ENCODE data around the gene CCDC92. TPM values are rescaled to one million over a fixed set of nuclear protein-coding genes. Genes with fewer than 3 reads are reported as not detected.

CCDC92 gene
- total and polyA plus RNA-seq, 10 of the 15 experiments (the other 5 are each of a cell fraction or from before 2014, with no cell fraction given), result 0.53 to 11.8 (median 4.2) TPM

DNA sequence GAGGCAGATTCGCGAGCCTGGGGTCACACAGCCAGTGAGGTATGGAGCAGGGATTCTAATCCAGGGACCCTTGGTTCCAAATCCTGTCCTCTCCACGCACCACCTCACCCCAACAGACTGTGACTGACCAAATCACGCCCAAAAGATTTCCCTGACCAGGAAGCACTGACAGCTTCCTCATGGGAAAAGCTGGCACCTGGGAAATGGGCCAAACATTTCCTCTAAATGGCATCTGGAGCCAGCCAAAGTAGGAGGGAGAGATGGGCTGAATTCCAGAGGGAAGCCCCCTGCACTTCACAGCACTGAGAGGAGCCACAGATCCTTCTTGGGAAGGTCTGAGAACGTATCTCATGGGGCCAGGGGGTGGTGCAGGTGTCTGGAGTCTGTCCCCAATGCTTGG lies 28.8 kb downstream of the CCDC92 start:
- ChIA-PET POLR2A (no interaction called here), SMC1A (ENCODE audit: uncharacterized antibody, unreplicated experiment) (interaction anchor here (2.4 kb wide), 1 partner anchor 17 kb away, joined by 6 read pairs; no protein-coding TSS in a partner anchor), RAD21 (ENCODE audit: unreplicated experiment) (no interaction called here), CTCF (no interaction called here)
- H3K4me3 ChIP-seq, result no peak overlapping the region
- FAIRE-seq (no peak), ATAC-seq (no peak), DNase-seq (ENCODE audit: low read depth, low spot score) (no peak)
- WGBS (ENCODE audit: insufficient coverage, insufficient replicate concordance, low lambda C conversion rate, missing lambda C conversion rate), result 46% methylated on average over 5 of the region's 5 CpGs
- intact Hi-C loops (cut with micrococcal nuclease; ENCODE audit: unreplicated experiment) (no loop called here), in situ Hi-C loops (cut with MboI) (no loop called here)
- no peaks in the 10 kb centered on the region for H4K20me1 ChIP-seq (ENCODE audit: control insufficient read depth, insufficient read depth)
- no peak overlapping the region for H3K27ac ChIP-seq (ENCODE audit: control insufficient read depth, insufficient read depth)
- H3K4me1 ChIP-seq (ENCODE audit: control insufficient read depth, insufficient read depth, low read length), result no peaks in the 10 kb centered on the region
- H3K27me3 ChIP-seq (replicated peaks in 1 of 2; ENCODE audit: control insufficient read depth in 2 of 2, insufficient read depth in 2 of 2, low read length in 1 of 2), result no peaks in the 10 kb centered on the region
- no peaks in the 10 kb centered on the region; the same call in 1 of the 3 replicates for H3K9me3 ChIP-seq (replicated peaks; ENCODE audit: control insufficient read depth, insufficient read depth, low read length)
- no peak overlapping the region for H3K9ac ChIP-seq (ENCODE audit: control insufficient read depth, insufficient read depth, low read length)
- TF ChIP-seq KLF5 (IDR thresholded peaks at IDR 0.05; ENCODE audit: partially characterized antibody) (no peak), NFXL1 (IDR thresholded peaks at IDR 0.05; ENCODE audit: borderline replicate concordance) (no peak), NBN (IDR thresholded peaks at IDR 0.05) (no peak), ATF7 (IDR thresholded peaks at IDR 0.05; ENCODE audit: low read depth) (no peak), MXI1 (IDR thresholded peaks at IDR 0.05; ENCODE audit: low read depth, low read length) (no peak), FOS (IDR thresholded peaks at IDR 0.05; ENCODE audit: borderline replicate concordance, extremely low read depth, insufficient read length) (no peak), SIN3A (IDR thresholded peaks at IDR 0.05; ENCODE audit: low read depth, low read length) (no peak)
- TF ChIP-seq, protein P1, sequence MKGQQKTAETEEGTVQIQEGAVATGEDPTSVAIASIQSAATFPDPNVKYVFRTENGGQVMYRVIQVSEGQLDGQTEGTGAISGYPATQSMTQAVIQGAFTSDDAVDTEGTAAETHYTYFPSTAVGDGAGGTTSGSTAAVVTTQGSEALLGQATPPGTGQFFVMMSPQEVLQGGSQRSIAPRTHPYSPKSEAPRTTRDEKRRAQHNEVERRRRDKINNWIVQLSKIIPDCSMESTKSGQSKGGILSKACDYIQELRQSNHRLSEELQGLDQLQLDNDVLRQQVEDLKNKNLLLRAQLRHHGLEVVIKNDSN (IDR thresholded peaks at IDR 0.05; ENCODE audit: borderline replicate concordance, extremely low read length, insufficient read depth, low read depth, low read length), result no peak
- TF ChIP-seq, protein P2, sequence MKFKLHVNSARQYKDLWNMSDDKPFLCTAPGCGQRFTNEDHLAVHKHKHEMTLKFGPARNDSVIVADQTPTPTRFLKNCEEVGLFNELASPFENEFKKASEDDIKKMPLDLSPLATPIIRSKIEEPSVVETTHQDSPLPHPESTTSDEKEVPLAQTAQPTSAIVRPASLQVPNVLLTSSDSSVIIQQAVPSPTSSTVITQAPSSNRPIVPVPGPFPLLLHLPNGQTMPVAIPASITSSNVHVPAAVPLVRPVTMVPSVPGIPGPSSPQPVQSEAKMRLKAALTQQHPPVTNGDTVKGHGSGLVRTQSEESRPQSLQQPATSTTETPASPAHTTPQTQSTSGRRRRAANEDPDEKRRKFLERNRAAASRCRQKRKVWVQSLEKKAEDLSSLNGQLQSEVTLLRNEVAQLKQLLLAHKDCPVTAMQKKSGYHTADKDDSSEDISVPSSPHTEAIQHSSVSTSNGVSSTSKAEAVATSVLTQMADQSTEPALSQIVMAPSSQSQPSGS (IDR thresholded peaks at IDR 0.05; ENCODE audit: low read length), result no peak
- no TSS peak for BruUV-seq (replicated peaks)
- H3K79me2 ChIP-seq (ENCODE audit: control insufficient read depth, insufficient read depth, low read length), result no peaks in the 10 kb centered on the region
- H3K4me2 ChIP-seq (ENCODE audit: control insufficient read depth, insufficient read depth), result no peak overlapping the region
- no peaks in the 10 kb centered on the region for H3K36me3 ChIP-seq (ENCODE audit: control insufficient read depth in 2 of 2, insufficient read depth in 2 of 2, low read length in 1 of 2)
- no peak overlapping the region for H2AFZ ChIP-seq (ENCODE audit: control insufficient read depth, low read depth, low read length)

All from GM12878 (cell line).